GM19395 (cell line): Measurements from ENCODE around the gene RCAN2.

Experiments used
- ATAC-seq: cut with Tn5 transposase; IDR thresholded peaks from one replicate; pipeline ENCODE4 v1.9.1; 2021; ENCODE audit warnings: mild to moderate bottlenecking, moderate library complexity; ENCODE audit not compliant: unreplicated experiment

Gene RCAN2

GRCh38 chr6:46491628-46492547, 639 bp upstream of the RCAN2 start:
- no peak for ATAC-seq

GRCh38 chr6:46490425-46491200, 636 bp downstream of the RCAN2 start:
- ATAC-seq: no peak

GRCh38 chr6:46486181-46486580, 5.1 kb downstream of the RCAN2 start:
- ATAC-seq: no peak

- ATAC-seq: no peak
These were observed 7.0 kb downstream of the RCAN2 start for GRCh38 chr6:46484081-46484820.

- ATAC-seq: no peak
These were observed 14.9 kb downstream of the RCAN2 start for GRCh38 chr6:46476301-46476700.

GRCh38 chr6:46473881-46474280, 17.4 kb downstream of the RCAN2 start:
- ATAC-seq: no peak

GRCh38 chr6:46472243-46472642, 19.0 kb downstream of the RCAN2 start:
- no peak for ATAC-seq

- ATAC-seq: no peak
These were observed 22.2 kb downstream of the RCAN2 start for GRCh38 chr6:46469021-46469420.

GRCh38 chr6:46468403-46469010, 22.7 kb downstream of the RCAN2 start:
- no peak for ATAC-seq

- ATAC-seq: no peak
These were observed 24.7 kb downstream of the RCAN2 start for GRCh38 chr6:46466570-46466969.

- ATAC-seq: no peak
These were observed 25.7 kb downstream of the RCAN2 start for GRCh38 chr6:46465294-46466165.

- ATAC-seq: no peak
These were observed 35.0 kb downstream of the RCAN2 start for GRCh38 chr6:46456297-46456696.

- ATAC-seq: no peak
These were observed 36.6 kb downstream of the RCAN2 start for GRCh38 chr6:46454691-46455090.

GRCh38 chr6:46453741-46454316, 37.4 kb downstream of the RCAN2 start:
- no peak for ATAC-seq

- ATAC-seq: no peak
These were observed 38.0 kb downstream of the RCAN2 start for GRCh38 chr6:46453216-46453615.

GRCh38 chr6:46452312-46452917, 38.8 kb downstream of the RCAN2 start:
- ATAC-seq: no peak

GRCh38 chr6:46451343-46451742, 39.9 kb downstream of the RCAN2 start:
- ATAC-seq: no peak

- no peak for ATAC-seq
These were observed 46.3 kb downstream of the RCAN2 start for GRCh38 chr6:46444772-46445454.

GRCh38 chr6:46443623-46444022, 47.6 kb downstream of the RCAN2 start:
- no peak for ATAC-seq
